Hepatic stellate cell (primary cell): Measurements from ENCODE around the gene ADAMTS15.
"Not testable (repeated sequence)": the region's sequence is repeated elsewhere in the genome, so short reads cannot be mapped to it uniquely, and the experiment has no call there.

Experiments
- DNase-seq: peaks from one replicate; pipeline ENCODE4 v3.0.0; 2011; ENCODE audit warnings: low spot score

ADAMTS15 gene

DNA sequence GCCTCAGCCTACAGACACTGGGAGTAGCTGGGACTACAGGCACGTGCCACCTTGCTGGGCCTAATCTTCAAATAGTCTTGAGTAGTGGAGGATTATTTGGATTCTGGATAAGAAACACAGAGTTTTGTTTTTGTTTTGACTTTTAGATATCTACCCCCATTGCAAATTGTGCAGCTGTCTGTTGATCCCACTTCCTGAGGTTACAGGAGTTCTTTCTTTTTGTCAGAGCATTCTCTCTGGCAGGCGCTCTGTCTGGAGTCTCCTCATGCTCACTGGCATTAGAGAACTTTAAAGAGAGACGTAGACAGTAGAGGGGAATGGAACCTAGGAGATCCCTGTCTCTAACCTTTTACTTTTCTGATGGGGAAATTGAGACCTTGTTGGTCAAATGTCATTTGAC is 12.3 kb upstream of the ADAMTS15 start:
- no peak for DNase-seq

DNA sequence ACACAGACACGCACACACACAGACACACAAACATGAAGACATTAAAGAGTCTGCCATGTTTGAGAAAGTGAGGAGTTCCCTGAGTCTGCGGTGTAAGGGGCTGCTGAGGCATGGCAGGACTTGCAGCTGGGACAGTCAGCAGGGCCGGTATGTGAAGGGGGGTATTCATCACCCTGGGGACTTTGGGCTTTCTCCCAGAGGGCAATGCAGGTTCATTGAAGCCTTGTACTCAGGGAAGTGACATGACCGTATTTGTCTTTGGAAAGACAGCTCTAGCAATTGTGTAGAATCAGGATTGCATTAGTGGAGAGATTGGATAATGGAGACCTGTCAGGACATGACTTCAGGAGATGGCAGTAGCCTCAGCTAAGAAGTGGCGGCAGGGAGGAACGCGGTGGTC is 10.6 kb upstream of the ADAMTS15 start:
- no peak for DNase-seq

DNA sequence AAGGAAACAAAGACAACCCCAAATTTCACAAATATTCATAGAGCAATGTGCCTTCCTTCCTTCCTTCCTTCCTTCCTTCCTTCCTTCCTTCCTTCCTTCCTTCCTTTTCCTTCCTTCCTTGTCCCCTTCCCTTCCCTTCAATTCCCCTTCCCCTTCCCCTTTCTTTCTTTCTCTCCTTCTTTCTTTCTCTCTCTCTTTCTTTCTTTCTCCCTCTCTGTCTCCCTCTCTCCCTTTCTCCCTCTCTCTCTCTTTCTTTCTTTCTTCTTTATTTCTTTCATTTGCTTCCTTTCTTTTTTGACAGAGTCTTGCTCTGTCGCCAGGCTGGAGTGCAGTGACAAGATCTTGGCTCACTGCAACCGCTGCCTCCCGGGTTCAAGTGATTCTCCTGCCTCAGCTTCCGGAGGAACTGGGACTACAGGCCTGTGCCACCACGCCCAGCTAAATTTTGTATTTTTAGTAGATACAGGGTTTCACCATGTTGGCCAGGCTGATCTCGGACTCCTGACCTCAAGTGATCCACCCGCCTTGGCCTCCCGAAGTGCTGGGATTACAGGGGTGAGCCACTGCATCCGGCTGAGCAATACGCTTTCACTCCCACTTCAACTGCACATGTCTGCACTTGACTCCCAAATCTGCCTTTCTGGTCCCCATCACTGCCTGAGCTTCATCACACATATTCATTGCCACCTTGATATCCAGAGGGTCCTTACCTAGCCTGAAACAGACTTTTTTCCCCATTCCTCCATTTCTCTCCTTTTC is 9.9 kb upstream of the ADAMTS15 start:
- not testable (repeated sequence) for DNase-seq

DNA sequence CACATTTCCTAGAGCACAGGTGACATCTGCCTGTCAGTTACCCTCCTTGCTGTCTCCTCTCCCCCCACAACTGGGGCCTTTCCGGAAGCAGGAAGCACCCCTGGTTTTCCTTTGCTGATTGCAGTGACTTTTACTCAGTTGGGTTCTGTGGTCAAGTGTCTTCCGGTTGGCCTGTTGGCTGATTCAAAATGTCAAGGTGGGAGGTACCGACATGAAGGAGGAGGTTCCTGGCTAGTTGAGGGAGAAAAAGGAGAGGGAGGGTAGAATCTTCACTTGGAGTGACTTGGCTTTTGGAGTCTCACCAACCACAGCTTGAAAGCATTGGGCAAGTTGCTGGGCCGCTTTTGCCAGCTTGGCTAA is 9.3 kb upstream of the ADAMTS15 start:
- no peak for DNase-seq

DNA sequence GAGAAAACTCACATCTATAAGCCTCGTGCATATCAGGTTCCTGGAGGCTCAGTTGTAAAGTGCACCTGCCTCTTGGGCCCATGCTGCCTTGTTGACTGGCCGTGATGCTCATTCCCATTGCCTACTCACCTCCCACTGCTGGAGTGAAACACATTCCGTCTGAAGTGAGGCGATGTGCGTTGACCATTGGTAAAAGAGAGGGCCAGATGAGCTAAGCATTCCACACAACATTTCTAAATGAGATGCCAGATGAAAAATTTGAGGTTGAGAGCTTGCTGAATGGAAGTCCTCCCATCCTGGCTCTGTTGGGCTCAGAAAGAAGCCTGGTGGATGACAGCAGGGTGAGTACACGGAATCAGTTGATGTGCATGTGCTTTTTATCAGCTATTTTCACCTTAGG is 8.6 kb upstream of the ADAMTS15 start:
- no peak for DNase-seq

DNA sequence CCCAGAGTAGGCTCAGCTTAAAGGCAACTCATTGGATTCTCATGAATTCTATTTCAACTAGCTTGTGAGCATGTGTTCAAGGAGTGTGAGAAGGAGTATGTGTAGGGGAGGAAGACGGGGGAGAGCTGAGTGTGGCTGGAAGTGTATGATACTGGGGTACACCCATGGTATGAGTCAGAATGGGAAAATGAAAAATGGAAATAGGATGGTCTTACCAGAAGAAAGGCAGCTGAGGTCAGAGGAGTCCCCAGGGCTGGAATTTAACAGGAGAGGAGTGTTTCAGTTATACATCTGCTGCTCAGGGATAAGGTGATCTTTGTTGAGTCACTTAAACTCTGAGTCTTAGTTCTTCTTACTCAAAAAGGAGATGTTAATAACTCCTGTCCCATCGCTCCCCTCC is 6.7 kb upstream of the ADAMTS15 start:
- no peak for DNase-seq

DNA sequence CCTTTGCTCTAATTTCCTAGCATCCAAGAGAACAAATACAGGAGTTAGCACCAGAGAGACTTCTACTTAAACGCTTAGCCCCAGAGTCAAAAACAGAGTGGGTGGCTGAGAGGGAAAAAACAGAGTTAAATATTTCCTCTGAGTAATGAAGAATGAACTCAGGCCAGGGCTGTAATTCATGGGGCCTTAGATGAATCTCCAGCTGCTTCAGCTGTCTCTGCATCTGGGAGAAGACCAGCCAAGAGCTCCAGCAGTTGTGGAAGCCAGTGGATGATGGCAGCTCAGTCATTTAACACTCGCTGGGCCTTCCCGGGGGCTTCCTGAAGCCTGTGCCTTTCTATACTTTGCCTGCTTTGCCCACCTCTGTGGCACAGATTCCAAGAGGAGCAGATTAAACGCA is 5.7 kb upstream of the ADAMTS15 start:
- no peak for DNase-seq

DNA sequence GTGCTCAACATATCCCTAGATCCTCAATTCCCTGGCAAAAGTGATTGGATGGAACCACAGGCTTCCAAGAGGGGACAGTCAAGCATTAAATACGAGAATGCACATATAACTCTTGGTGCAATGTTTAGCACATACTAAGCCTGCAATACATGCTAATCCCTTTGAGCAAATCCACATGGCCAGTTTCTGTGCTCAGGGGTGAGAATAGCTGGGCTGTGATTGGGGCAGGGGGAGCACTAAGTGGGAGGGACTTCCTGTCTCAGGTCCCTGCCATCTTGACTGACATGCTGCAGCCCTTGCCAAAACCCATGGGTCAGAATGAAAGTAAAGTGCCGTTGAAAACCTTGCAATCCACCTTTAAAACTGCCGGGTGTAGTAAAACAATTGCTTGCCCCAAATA is 2.7 kb upstream of the ADAMTS15 start:
- no peak for DNase-seq

DNA sequence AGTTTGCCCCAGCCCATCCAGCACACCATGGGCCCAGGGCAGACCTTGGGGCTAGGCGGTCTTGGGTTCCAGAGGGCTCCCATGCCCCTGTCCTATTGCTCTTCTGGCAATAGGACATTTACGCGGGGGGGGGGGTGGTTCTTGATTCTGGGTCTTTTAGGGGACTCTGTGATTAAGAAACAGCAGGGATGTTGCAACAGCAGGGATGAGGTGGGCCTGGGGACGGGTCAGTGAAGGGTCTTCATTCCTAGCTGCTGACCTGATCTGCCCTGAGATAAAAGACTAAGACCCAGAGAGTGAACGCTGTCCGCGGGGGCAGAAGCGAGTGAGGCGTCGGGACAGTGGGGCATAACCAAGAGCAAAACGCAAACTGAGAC is 418 bp upstream of the ADAMTS15 start:
- DNase-seq, result no peak

DNA sequence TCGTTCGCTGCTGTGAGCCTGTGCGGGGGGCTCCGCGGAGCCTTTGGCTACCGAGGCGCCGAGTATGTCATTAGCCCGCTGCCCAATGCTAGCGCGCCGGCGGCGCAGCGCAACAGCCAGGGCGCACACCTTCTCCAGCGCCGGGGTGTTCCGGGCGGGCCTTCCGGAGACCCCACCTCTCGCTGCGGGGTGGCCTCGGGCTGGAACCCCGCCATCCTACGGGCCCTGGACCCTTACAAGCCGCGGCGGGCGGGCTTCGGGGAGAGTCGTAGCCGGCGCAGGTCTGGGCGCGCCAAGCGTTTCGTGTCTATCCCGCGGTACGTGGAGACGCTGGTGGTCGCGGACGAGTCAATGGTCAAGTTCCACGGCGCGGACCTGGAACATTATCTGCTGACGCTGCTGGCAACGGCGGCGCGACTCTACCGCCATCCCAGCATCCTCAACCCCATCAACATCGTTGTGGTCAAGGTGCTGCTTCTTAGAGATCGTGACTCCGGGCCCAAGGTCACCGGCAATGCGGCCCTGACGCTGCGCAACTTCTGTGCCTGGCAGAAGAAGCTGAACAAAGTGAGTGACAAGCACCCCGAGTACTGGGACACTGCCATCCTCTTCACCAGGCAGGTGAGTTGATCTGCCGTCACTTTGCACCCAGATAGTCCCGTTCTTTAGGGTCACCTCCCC is 1.0 kb downstream of the ADAMTS15 start:
- DNase-seq, result no peak

DNA sequence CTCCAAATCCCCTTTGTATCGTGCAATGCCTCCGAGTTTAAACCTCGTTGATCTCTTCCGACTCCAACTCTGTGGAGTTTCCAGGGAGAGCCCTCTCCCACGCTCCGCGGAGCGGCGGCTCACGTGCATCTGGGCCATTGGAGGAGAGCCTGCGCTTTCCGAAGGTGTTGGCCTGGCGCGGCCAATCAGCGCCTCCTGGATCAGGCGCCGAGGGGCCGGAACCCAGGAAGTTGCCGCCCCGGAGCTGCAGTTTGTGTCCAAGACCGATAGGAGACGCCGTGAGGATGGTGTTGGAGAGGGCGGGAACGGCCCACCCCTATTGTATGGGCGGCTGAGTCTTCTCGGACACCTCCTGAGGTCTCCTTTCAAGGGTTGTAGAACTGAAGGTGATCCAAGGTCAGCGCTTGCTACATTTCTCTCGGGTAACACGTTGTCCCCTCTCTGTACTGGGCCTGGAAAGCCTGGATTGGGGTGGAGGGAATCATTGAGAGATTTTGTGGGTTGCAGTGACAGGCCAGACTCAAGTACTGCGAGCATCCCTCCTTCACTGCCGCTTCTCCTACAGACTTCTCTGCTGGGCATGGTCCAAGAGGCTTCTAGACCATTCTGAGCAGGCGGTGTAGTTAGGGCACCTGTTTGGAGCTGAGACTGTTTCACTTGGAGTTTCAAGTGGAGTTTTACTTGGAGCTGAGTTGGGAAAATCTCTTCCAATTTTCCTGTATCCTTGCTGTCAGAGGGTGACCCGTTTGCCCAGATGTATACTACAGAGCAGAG is 1.7 kb downstream of the ADAMTS15 start:
- peak; percentile 89 for DNase-seq

DNA sequence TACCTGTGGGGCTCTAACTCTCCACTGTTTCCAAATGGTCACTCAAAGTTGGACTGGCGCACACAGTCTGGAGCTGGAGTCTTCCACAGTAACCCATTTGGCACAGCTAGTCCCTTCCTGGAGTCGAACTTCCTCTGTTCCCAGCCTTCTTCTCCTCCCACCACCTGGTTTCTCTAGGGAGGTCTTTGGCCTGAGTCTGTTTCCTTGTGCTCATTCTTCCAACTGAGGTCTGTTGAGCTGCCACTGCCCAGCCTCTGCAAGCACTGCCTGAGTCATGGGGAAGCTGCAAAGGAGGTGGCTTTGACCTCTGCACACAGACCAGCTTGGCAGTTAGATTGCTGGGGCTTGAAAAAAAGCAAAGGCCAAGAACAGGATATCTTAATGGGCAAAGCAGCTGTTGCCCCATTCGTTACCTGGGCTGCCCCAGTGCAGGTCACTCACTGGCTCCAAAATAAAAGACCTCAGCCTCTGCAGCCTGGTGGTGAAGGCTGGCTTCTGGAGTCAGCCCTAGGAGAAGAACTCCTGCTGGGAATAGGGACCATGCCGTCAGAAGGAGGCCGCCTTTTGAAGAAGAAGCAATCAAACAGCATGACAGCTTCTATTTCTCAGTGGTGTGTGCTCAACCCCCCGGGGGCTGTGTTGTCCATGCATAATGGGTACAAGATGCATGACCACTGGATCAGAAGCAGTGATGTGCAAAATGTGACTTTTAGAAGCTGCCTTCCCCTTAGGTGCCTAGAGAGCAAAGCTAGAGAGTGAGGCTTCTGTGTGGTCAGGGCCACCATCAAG is 3.0 kb downstream of the ADAMTS15 start:
- peak; percentile 57 for DNase-seq

DNA sequence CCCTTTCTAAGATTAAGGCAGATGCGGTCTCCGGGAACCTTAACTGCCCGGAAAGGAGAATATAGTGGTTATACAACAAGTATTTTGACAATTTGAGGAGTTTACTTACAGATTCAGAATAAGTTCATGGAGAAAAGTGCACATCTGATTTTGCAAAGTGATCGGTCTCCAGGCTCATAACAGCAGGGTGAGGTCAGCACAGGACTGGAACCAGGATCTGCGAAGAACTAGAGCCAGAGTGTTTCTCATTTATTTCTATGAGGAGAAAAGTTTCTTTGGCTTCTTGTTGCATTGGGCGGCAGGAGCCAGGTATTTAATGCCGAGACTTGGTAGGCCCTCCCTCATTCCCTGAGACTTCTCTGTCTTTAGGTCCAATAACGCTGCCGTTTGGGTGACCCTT is 3.7 kb downstream of the ADAMTS15 start:
- no peak for DNase-seq

DNA sequence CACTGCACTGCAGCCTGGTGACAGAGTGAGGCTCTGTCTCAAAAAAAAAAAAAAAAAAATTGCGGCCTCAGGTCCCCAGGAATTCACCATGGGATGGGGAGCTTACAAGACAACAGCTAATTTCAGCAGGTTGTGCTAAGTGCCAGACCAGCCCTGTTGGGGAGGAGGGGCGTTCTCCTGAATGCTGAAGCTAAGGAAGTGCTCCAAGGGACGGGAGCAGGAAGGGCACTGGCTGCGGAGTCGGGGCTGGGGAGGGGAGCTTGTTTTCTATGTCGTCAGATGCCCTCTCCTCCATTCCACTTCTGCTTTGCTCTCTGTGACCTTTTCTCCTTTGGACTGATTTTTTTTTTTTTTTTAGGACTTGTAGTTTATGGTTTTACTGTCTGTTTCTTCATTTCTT is 4.5 kb downstream of the ADAMTS15 start:
- DNase-seq, result no peak

DNA sequence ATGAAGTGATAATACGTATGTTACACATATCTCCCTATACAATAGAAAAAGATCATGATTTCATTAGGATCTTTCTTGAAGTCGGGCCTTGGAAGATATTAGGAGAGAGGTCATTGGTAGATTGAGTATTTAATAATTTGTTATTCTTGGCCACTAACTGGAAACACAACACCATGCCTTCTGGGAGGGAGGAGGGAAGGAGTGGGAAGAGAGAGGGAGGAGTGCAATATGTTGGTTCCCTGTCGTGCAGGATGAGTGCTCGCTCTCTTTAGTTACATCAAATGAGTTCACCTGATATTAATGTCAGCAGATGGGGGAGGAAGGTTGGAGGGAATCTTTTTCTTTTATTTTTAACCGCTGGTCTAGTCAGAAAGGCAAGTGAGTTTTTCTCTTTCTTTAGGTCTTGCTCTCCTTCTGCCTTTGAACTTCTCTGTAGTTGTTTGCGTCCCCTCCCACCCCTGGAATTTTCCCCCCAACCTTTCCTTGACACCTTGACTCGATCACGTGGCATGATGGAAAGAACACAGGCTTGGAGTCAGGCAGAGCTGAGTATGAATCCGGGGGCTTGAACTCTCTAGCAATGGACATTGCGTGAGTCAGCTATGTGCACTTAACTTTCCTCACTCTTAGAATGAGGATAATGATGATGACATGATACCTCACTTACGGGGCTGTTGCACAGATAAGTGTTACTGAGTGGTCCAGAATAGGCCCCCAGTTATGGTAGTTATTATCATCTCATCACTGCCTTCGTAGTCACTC is 6.2 kb downstream of the ADAMTS15 start:
- no peak for DNase-seq

DNA sequence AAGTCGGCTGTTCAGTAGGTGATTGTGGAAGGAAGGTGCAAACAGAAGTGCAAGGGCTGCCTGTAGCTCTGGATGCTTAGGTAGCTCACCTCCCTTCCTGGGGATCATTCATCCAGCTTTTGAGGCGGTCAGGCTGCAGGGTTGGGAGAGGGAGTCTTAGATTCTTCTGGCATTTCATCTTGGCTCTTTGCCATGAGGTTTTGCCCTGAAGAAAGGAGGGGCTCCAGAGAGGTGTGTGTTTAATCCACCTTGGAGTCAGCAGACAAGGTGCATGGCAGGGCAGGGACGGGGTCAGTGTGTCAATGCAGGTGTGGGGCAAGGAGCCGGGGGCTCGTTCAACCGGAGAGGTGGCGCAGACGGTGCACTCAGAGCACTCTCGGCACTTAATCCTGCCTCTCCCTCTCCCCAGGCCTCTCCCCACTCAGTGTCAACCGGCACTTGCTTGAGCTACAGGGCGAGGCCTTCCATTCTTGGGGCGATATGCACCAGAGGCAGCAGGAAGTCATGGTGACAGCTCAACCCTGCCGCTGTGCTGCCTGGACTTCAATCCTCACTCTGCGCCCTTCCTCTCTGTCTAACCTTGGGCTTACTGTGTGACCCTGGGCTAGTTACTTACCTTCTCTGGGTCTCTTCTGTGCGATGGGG is 7.2 kb downstream of the ADAMTS15 start:
- no peak for DNase-seq

DNA sequence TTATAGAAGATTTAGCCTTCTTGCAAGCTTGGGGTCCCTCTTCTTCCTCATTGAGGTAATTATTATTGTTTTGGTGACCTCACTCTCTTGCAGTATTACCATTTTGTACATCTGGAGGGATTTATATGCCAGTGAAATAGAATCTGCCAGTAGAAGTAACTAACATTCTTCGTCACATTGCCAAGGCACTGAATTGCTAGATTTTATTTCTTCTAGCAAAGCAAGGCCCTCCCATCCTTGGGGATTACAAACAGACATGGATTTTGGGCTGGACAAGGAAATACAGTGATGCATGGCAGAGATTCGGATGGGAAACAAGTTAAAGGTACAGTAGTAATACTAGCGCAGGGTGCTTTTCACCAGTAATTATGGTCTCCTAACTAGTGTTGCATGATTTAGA is 7.8 kb downstream of the ADAMTS15 start:
- no peak for DNase-seq

DNA sequence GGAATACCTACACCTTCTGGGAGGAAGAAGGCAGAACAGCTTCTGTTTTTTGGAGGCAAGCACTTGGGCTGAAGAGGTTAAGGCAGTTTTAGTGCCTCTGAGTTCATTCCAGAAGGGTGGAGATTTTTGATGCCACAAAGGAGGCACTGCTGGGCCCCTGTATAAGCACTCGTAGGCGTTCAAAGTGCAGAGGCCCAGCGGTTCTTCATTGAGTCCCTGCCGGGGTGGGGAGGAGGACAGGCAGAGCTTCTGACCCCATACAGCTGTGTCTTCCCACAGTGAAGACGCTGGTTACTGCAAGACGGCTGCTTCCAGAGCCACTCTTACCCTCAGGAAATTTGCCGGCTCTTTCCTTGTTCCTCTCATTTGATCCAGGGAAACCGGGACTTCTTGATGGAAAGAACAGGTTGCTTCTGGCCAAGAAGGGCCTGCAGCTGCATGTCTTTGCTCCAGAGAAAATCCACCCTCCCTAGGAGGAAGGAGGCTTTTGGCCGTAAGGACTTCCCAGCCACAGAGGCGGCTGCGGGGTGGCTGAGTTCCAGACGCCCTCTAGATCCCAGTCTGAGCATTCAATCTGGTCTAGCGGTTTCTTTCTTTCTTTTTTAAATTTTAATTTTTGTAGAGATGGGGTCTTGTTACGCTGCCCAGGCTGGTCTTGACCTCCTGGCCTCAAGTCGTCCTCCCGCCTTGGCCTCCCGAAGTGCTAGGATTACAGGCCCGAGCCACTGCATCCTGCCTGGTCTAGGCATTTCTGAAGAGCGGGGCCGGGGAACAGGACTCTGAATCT is 9.4 kb downstream of the ADAMTS15 start:
- DNase-seq, result no peak

DNA sequence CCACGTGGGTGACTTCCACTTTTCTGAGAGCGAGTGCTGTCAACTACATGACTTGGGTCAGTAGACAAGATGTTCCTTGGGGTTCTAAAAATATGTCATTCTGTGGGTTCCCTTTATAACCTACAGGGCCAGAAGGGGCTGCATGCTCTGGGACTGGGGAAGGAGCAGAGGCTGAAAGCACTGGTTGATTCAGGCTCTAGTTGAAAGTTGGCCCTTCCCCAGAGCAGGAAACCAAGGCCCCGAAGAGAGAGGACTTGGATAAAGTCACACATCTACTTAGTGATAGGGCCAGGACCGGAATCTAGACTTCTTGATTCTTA is 9.9 kb downstream of the ADAMTS15 start:
- no peak for DNase-seq

DNA sequence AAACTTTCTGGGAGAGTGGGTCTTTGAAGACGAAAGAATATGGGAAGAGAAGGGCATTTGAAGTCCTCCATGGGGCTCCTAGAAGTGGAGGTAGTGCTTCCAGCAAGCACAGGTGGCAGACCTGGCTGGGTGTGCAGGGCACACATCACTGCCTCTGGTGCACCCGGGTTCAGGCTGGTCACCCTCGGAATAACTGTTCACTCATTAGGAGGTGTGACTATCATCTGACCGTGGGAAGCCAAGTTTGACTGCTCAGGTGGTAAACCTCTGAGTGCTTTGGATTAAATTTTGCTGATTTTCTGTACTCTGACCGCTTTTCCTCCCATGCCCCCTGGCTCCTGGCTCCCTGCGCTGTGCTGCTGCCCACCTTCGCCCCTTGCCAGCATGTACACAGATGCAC is 11.1 kb downstream of the ADAMTS15 start:
- no peak for DNase-seq
